ENCODE results near the gene STX2.
"Not testable (repeated sequence)": the region's sequence is repeated elsewhere in the genome, so short reads cannot be mapped to it uniquely, and the experiment has no call there.

The STX2 gene

DNA sequence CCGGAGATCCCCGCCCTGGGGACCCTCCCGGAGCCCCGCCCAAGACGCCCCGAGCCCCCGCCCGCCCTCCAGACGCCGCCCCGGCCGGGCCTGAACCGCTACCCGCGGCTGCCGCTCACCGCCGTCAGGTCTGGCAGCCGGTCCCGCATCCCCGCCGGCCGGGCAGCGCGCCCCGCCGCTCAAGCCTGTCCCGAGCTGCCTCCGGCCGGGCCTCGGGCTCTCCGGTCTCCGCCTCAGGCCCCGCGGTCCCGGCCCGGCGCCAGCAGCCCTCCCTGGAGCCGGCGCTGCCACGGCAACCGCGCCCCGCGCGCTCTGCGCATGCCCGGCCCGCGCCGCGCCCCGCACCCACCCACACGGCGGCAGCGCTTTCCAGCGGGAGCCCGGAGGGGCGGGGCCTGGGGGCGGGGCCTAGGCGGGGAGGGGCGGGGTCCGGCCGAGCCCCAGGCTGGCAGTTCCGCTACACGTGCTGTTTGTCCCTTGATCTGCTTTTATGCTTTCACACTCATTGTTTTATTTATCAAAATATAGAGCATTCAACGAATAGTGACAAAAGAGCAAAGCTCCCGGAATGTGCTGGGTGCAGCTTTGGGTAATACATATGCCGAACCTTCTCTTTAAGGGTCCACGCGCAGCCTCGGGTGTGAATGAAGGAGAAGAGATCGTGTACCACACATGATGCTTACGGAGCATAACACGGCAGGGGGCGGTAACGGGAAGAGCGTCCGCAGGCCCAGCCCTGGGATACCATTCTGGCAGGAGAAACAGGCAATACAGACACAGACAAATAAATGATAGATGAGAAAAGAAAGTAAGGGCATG lies at the start of gene STX2:
TSS of gene STX2 (minus strand) at position 300 of the 819 bp plus-strand sequence. CDS start at position 149, 151 bp downstream.
- DNase-seq: peak; percentile 80

GRCh38 chr12:130887190-130887589 lies 48.1 kb upstream of the STX2 start:
- not testable (repeated sequence) for DNase-seq

- no peak for DNase-seq
Observed at GRCh38 chr12:130881548-130881947, 42.5 kb upstream of the STX2 start.

DNA sequence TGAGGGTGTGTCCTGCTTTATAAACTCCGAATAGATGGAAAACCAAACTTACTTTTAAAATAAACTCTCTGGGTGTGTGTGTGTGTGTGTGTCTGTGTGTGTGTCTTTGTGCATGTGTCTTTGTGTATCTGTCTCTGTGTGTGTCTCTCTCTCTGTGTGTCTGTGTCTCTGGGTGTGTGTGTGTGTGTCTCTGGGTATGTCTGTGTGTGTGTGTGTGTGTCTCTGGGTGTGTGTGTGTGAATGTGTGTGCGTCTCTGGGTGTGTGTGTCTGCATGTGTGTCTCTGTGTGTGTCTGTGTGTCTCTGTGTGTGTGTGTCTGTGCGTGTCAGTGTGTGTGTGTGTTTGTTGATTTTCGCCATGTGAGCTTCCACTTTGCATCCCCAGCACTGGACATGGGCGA lies 42.0 kb upstream of the STX2 start:
- DNase-seq: no peak

- no peak for DNase-seq
Observed at GRCh38 chr12:130880411-130880885, 41.4 kb upstream of the STX2 start.

DNA sequence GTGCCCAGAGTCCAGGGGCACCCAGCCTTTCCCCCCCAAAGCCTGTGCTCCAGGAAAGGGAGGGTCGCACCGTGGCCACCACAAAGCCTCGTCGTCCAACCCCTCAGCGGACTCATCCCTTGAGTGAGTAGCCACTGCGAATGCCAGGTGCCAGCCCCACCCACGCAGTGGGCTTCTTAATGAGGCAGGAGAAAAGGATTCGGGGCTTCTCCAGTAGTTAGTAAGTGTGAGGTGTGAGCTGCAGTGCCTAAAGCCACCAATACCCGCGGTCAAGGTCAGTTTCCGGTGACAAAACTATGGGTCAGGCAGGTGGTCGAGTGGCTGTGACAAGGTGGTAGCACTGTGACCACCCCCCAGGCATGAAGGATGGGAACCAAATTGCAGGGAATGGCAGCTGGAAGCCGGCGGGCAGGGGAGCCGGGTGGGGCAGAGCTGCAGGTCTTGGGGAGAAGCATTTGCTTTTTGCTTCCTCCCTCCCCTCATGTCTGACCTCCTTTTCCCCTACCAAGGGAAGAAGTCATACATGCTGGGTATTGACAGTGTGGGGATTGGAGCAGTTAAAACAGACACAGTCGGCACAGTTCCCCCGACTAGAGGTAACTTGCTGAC lies 40.8 kb upstream of the STX2 start:
- no peak for DNase-seq

GRCh38 chr12:130879212-130879686 lies 40.2 kb upstream of the STX2 start:
- no peak for DNase-seq

GRCh38 chr12:130878193-130879185 lies 39.4 kb upstream of the STX2 start:
- DNase-seq: no peak

DNA sequence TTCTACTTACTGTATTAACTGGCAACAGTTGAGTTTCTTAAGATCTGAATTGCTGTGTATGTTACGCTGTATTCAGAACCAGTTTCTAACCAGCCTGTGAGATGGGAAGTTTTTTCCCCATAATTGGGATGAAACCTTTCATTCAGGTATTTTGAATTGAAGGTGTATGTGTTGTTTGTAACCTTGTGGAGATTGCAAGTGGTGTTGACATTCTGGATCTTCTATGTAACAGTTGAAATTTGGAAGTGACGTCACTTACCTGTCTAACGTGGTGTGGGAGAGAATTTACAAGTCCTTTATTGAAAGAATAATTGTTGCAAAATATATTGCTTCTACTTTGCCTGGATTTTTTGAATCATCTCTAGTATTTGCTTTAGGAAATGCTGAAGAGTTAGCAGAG lies 38.3 kb upstream of the STX2 start:
- DNase-seq: no peak

GRCh38 chr12:130876758-130877157 lies 37.7 kb upstream of the STX2 start:
- DNase-seq: no peak

DNA sequence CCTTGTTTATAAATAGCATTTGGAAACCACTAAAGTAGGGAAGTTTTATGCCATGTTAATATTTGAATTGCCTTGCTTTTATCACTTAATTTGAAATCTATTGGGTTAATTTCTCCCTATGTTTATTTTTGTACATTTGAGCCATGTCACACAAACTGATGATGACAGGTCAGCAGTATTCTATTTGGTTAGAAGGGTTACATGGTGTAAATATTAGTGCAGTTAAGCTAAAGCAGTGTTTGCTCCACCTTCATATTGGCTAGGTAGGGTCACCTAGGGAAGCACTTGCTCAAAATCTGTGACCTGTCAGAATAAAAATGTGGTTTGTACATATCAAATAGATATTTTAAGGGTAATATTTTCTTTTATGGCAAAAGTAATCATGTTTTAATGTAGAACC lies 37.2 kb upstream of the STX2 start:
- DNase-seq: no peak

DNA sequence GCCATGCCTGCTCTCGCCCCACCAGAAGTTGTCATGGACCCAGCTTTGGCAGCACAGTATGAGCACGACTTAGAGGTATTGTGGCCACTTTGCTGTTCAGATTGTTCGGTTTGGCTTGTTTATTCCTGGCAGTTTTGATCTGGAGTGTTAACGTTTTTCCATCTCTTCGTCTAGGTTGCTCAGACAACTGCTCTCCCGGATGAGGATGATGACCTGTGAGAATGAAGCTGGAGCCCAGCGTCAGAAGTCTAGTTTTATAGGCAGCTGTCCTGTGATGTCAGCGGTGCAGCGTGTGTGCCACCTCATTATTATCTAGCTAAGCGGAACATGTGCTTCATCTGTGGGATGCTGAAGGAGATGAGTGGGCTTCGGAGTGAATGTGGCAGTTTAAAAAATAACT lies 36.7 kb upstream of the STX2 start:
- DNase-seq: not testable (repeated sequence)

DNA sequence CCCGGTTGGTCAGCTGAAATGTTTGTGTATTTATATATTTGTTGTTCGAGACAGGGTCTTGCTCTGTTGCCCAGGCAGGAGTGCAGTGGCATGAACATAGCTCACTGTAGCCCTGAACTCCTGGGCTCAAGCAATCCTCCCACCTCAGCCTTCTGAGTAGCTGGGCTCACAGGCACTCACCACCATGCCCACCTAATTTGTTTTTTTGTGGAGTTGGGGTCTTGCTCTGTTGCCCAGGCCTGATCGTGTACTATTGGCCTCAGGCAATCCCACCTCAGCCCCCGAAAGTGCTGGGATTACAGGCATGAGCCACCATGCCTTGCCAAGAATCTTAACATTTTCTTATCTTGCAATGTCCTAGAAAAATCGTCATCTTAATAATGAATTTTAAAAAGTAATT lies 36.1 kb upstream of the STX2 start:
- DNase-seq: no peak

DNA sequence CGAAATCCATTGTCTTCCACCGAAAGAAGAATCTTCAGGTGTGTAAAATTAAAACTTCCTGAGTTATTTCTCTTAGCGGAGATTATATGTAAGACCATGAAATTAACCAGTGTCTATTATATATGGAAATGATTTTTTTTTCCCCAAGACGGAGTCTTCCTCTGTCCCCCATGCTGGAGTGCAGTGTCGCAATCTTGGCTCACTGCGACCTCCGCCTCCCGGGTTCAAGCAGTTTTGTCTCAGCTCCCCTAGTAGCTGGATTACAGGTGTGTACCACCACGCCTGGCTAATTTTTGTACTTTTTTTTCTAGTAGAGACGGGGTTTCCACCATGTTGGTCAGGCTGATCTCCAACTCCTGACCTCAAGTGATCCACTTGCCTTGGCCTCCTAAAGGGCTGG lies 35.6 kb upstream of the STX2 start:
- no peak for DNase-seq

GRCh38 chr12:130873825-130874224 lies 34.8 kb upstream of the STX2 start:
- DNase-seq: no peak

- DNase-seq: no peak
Observed at GRCh38 chr12:130873106-130873795, 34.2 kb upstream of the STX2 start.

DNA sequence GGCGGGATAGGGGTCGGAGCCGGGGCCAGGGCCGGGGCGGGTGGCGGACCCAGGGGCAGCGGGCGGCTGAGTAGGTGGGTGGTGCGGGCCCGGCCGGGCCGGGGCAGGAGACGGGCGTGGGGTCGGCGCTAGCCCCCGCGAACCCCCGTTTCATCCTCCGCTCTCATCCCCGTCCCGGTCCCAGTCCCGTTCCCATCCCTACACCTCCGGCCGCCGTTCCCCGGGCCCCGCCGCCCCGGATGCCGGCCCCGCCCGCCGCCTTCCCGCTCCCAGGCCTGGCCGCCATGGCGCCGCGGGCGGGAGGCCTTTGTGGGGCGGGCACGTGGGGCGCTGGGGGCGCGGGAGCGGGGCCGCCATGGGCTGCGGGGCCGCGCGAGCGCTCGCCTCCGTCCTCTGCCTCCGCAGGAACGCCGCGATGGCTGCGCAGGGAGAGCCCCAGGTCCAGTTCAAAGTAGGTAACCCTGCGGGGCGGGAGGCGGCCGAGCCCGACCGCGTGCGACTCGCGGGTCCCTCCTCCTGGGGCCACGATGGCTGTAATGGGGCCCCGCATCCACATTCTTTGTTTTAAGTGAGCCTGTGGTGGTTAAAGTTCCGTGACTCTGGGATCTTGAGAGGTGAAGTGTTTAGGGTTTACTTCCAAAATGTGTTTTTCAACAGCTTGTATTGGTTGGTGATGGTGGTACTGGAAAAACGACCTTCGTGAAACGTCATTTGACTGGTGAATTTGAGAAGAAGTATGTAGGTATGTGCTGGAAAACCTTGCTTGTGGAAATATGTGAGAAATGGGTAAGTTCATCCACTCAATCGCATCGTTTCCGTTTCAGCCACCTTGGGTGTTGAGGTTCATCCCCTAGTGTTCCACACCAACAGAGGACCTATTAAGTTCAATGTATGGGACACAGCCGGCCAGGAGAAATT lies 33.4 kb upstream of the STX2 start:
- DNase-seq: peak; percentile 49

GRCh38 chr12:130871286-130872178 lies 32.5 kb upstream of the STX2 start, which contains the start of gene RAN:
TSS of gene RAN (plus strand) at chr12:130872066. CDS start at chr12:130872594, 528 bp downstream.
- DNase-seq: peak; percentile 94

DNA sequence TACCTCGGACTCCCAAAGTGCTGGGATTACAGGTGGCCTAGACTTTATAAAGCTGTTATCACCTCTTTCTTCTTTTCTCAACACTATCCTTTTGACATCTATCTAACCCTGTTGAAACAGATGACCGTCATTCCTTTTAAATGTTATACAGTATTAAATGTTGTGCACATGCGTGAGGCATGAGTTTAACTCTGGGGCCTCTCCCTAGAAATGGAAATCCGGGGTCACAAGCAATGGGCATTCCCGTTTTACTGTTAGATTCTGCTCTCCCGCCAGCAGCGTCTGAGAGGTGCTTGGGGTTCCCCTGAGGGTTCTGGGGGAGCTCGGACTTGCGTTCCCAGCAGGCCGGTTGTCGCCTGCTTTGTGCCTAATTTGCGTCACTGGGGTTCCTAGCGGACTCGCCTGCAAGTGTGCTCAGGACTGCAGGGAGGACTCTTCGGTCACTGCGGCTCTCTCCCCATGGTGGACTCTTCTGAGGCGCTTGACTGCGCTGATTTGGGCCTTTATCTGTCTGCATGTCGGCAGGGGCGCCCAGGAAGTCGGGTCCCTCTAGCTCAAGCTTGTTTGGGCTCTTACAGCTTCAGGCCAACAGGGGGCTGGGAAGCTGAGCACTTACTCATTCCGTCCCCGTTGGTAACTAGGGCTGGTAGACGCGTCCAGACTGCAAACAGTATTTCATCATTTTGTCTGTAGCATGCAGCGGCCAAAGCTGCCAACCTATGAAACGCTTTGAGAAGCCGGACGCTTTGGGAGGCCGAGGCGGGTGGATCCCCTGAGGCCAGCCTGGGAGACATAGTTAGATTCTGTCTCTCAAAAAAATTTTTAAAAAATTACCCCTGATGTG lies 31.6 kb upstream of the STX2 start:
- peak; percentile 7 for DNase-seq

Measured in NCI-H774 (cell line).